ENCODE data around the gene SCRT2. TPM values are rescaled to one million over a fixed set of nuclear protein-coding genes. Genes with fewer than 3 reads are reported as not detected.

Gene SCRT2
- total and polyA plus RNA-seq, 4 donors = not detected

- no peak for TF ChIP-seq CTCF (IDR thresholded peaks at IDR 0.05; ENCODE audit: control extremely low read depth, extremely low read depth)
- 83 to 87% methylated on average over 5 of the region's 5 CpGs for WGBS, 2 donors
- Histone ChIP-seq H3K27ac (ENCODE audit: low read depth in 1 of 2, low read length in 1 of 2) (no peak overlapping the region), H3K9me3 (ENCODE audit: control insufficient read depth in 4 of 4, insufficient read depth in 3 of 4, low read length in 3 of 4) (peaks cover 0 to 8% (median 0%) of the 10 kb centered on the region in 4 donors), H3K9ac (ENCODE audit: insufficient read depth in 1 of 2, low read length in 2 of 2) (no peak overlapping the region), H3K27me3 (ENCODE audit: control insufficient read depth in 3 of 3, insufficient read depth in 3 of 3, low read length in 2 of 3) (peaks cover 0 to 34% (median 19%) of the 10 kb centered on the region in 3 donors), H3K4me1 (ENCODE audit: control insufficient read depth in 5 of 5, insufficient read depth in 5 of 5, low read length in 5 of 5) (peaks cover 0 to 11% (median 6%) of the 10 kb centered on the region in 5 donors), H3K4me3 (no peak overlapping the region), H3K36me3 (ENCODE audit: control insufficient read depth in 4 of 4, insufficient read depth in 4 of 4, low read length in 4 of 4) (no peaks in the 10 kb centered on the region)
- no peak for ATAC-seq (ENCODE audit: insufficient read depth, low FRiP score)
- DNase-seq = no peak
Observed at GRCh38 chr20:677957-678356, 2.4 kb upstream of the SCRT2 start.

DNA sequence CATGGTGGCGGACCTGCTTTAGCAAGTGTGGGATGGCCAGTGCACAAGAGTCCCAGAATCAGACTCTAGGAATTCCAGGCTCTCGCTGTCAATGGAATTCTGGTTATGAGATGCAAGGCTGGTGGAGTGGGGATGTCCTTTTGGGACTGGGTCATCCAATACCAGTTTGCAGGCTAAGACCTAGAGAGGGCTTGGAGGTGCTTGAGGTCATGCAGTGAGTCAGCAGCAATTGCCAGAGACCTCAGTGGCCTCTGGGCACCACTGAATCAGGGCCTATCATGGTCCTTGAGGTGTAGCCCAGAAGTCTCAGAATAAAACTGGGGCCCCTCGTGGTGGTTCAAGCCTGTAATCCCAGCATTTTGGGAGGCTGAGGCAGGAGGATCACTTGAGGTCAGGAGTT lies 1.4 kb upstream of the SCRT2 start:
- WGBS, 2 donors = 53 to 55% methylated on average over 3 of the region's 3 CpGs
- no peak for ATAC-seq (ENCODE audit: insufficient read depth, low FRiP score)
- Histone ChIP-seq H3K9ac (ENCODE audit: insufficient read depth in 1 of 2, low read length in 2 of 2) (no peak overlapping the region), H3K36me3 (ENCODE audit: control insufficient read depth in 4 of 4, insufficient read depth in 4 of 4, low read length in 4 of 4) (no peaks in the 10 kb centered on the region), H3K4me3 (no peak overlapping the region), H3K4me1 (ENCODE audit: control insufficient read depth in 5 of 5, insufficient read depth in 5 of 5, low read length in 5 of 5) (peaks cover 0 to 11% (median 7%) of the 10 kb centered on the region in 5 donors), H3K9me3 (ENCODE audit: control insufficient read depth in 4 of 4, insufficient read depth in 3 of 4, low read length in 3 of 4) (peaks cover 0 to 4% (median 0%) of the 10 kb centered on the region in 4 donors), H3K27me3 (ENCODE audit: control insufficient read depth in 3 of 3, insufficient read depth in 3 of 3, low read length in 2 of 3) (peaks cover 0 to 42% (median 22%) of the 10 kb centered on the region in 3 donors), H3K27ac (ENCODE audit: low read depth in 1 of 2, low read length in 1 of 2) (no peak overlapping the region)
- DNase-seq = no peak
- no peak for TF ChIP-seq CTCF (IDR thresholded peaks at IDR 0.05; ENCODE audit: control extremely low read depth, extremely low read depth)

GRCh38 chr20:676315-676937 lies 824 bp upstream of the SCRT2 start:
- Histone ChIP-seq H3K9me3 (ENCODE audit: control insufficient read depth in 4 of 4, insufficient read depth in 3 of 4, low read length in 3 of 4) (peaks cover 0 to 4% (median 0%) of the 10 kb centered on the region in 4 donors), H3K9ac (ENCODE audit: insufficient read depth in 1 of 2, low read length in 2 of 2) (no peak overlapping the region), H3K36me3 (ENCODE audit: control insufficient read depth in 4 of 4, insufficient read depth in 4 of 4, low read length in 4 of 4) (no peaks in the 10 kb centered on the region), H3K4me3 (no peak overlapping the region), H3K27me3 (ENCODE audit: control insufficient read depth in 3 of 3, insufficient read depth in 3 of 3, low read length in 2 of 3) (peaks cover 0 to 39% (median 23%) of the 10 kb centered on the region in 3 donors), H3K27ac (ENCODE audit: low read depth in 1 of 2, low read length in 1 of 2) (no peak overlapping the region), H3K4me1 (ENCODE audit: control insufficient read depth in 5 of 5, insufficient read depth in 5 of 5, low read length in 5 of 5) (peaks cover under 1 to 12% (median 8%) of the 10 kb centered on the region in 5 donors)
- no peak for TF ChIP-seq CTCF (IDR thresholded peaks at IDR 0.05; ENCODE audit: control extremely low read depth, extremely low read depth)
- 3% methylated on average over 23 to 24 of the region's 24 CpGs for WGBS, 2 donors
- no peak for DNase-seq
- no peak for ATAC-seq (ENCODE audit: insufficient read depth, low FRiP score)

All from lung (tissue), 12 donors.